ENCODE results near the gene CYP8B1. TPM values are rescaled to one million over a fixed set of nuclear protein-coding genes. Genes with fewer than 3 reads are reported as not detected.

Gene CYP8B1
- polyA plus RNA-seq, 1 donor: 0.09 TPM

DNA sequence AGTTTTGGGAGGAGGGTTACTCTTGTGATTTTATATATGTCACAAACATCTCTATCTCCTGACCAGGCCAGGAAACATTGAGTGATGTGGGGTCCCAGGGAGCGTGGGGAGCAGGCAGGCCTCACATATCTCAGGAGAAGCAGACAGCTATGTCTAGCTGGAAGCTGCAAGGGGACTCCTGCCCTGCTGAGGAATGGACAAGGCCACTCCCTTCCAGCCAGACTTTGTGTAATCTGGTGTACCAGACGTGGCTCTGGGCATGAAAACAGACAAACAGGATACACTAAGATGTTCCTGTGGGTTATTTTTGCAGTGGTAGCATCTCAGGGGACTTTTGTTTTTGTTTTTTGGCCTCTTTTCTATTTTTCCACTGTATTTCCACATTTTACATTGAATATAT lies 23.2 kb downstream of the CYP8B1 start:
- no peak for DNase-seq (ENCODE audit: low read depth)

GRCh38 chr3:42851228-42851834 lies 24.3 kb downstream of the CYP8B1 start:
- no peak for DNase-seq (ENCODE audit: low read depth)

- no peak for DNase-seq (ENCODE audit: low read depth)
Observed at GRCh38 chr3:42850263-42850662, 25.4 kb downstream of the CYP8B1 start.

- no peak for DNase-seq (ENCODE audit: low read depth)
Observed at GRCh38 chr3:42849017-42849416, 26.7 kb downstream of the CYP8B1 start.

DNA sequence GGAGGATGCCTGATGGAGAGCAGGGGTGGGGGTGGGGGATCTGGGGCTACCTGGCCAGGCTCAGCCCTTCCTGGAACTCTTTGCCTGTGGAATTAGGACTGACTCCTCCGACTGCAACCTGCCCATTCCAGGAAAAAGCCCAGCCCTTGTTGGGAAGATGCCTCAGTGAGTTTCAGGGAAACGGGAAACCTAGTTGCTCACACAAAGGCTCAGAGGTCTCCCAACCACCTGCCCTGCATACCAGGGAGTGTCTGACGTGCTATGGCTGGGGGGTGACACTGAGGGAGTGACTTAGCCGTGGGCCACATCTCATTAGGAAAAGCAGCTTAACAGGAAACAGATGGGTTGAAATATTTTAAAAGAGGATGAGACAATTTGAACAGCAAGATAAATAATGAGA lies 27.9 kb downstream of the CYP8B1 start:
- no peak for DNase-seq (ENCODE audit: low read depth)

- no peak for DNase-seq (ENCODE audit: low read depth)
Observed at GRCh38 chr3:42846685-42847522, 28.8 kb downstream of the CYP8B1 start.

- no peak for DNase-seq (ENCODE audit: low read depth)
Observed at GRCh38 chr3:42844815-42845214, 30.9 kb downstream of the CYP8B1 start.

DNA sequence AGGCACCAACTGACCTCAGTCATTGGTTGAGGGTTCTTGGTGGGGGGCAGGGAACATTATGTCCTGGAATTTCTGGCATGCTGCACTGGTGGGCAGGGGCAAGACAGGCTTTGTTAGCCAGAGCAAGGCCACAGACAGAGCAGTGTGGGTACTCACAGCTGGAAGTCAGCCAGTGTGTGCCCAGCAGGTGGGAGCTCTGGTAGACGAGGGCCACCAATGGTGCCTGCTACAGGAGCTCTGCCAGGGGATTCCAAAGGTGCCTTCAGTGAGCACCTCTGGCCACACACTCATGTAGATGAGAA lies 31.3 kb downstream of the CYP8B1 start:
- DNase-seq (ENCODE audit: low read depth): no peak

DNA sequence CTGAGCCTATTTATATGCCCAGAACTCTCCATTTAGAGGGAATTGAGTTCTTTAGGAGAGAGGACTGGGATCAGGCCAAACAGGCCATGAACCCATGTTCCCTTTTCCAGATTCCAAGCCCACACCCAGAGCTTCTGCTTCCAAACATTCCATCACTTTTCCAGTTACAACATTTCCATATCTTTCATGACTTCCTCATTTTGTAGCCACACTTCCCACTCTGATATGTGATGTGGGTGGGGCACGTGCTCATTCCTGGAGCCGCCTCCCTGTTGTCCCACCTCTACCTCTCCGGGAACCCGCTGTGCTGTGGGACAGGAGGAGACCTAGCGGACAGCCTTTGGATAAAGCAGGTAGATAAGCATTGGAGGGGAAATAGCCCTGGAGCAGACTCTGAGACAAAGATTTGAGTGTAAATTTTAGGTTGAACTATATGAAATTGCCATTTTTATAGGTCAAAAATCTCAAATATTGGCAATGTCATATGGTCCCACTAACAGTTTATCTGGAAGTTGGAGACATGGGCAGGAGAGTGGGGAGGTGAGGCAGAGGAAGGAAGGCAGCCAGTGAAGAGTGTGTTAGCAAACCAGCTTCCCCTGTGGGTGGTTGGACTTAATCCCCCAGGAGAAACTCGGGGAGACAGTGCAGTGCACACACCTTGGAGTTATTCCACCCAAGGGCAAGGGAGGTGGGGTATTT lies 31.8 kb downstream of the CYP8B1 start:
- DNase-seq (ENCODE audit: low read depth): no peak

GRCh38 chr3:42841332-42841731 lies 34.3 kb downstream of the CYP8B1 start:
- no peak for DNase-seq (ENCODE audit: low read depth)

DNA sequence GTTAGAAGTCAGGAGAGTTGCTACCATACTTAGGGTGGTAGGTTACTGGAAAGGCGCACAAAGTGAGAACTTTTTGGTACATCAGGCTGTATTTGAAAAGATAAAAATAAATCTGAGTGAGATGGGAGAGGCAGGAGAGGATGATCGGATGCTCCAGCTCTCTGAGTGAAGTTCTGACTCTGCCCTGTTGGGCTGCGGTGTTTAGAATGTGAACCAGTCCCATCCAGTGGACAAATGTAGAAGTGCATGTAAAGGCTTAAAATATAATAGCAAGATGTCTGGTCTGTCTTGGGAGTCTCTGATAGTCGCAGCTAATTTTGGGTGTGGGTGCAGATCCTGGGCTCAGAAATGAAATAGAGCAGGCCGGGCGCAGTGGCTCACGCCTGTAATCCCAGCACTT lies 36.1 kb downstream of the CYP8B1 start:
- no peak for DNase-seq (ENCODE audit: low read depth)

DNA sequence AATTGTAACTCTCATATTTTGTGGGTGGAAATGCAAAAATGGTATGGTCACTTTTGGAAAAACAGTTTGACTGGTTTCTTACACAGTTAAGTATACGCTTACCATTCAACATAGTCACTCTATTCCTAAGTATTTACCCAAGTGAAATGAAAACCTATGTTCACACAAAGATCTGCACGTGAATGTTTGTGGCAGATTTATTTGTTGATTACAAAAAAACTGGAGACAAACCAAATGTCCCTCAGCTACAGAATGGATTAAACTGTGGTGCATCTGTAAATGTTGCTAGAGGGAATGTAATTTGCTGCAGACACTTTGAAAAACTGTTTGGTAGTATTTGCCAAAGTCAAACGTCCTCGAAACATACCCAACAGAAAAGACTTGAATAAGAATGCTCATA lies 37.1 kb downstream of the CYP8B1 start:
- DNase-seq (ENCODE audit: low read depth): no peak

GRCh38 chr3:42836150-42837123 lies 39.2 kb downstream of the CYP8B1 start:
- no peak for DNase-seq (ENCODE audit: low read depth)

- DNase-seq (ENCODE audit: low read depth): no peak
Observed at GRCh38 chr3:42831321-42831713, 44.4 kb downstream of the CYP8B1 start.

DNA sequence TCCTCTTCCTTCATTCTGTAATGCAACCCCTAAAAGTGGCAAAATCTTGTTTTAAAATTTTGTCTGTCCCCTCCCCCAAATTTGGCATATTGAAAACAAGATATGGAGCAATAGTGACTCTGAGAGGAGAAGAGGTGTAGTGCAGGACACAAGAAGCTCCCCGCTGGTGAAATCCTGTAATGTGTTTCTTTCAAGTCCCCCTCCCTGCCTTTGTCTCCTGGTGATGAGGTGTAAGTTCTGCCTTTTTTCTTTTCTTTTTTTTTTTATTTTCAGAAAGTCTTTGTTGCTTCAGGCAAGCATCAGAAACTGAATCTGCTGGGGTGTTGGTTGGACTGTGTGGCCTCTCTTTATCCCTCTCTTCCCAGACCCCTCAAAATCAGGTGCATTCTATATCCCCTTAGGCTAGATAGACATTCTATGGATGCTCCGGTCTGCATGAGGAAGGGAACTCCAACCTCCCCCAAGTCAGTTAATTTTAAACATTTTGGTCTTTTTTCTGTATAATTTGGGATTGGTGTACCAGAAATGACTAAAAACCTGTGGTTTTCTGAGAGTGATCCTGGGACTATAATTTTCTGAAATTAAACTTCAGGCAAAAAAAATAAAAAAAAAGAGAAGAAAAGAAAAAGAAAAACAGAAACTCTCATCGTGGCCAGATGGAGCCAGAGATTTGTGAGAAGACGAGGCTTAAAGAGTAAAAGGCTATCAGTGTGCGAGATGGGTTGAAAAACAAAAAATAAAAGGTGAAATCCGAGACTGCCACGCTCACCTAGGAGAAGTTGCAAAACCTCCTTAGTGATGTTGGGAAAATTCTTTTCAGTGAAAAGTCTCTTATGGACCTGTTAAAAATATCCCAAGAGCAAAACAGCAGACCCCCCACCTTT lies 45.0 kb downstream of the CYP8B1 start:
- DNase-seq (ENCODE audit: low read depth): no peak

DNA sequence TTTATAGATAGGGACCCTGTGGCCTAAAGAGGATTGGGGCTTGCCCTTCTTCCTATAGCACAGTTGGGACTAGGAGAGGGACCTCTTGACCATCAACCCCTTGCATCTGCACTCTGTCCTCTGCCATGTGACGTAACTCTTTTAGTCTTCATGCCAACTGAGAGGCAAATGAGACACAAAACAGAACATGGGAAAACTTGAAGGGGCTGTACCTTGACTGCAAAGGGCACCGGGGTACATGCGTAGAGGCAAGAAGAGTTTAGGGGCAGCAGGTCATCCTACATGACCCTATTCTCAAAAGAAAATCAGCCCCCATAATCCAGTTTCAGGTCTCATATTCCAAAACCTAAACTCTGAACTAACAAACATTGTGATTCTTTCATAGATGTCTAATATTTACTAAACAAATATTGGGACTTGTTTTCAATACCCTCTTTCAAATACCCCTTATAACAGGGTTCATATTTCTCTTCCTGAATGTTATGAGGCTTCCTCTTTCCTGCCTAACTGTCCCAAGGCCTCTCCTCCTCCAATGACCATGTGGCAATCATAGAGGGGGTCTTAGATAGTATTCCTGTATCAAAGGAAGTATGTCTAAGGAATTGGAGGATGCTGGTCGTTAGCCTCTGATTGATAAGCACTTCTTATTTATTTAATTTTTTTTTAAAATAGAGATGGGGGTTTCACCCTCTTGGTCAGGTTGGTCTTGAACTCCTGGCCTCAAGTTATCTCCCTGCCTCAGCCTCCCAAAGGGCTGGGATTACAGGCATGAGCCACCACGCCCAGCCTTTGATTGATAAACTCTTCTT lies 45.8 kb downstream of the CYP8B1 start:
- no peak for DNase-seq (ENCODE audit: low read depth)

GRCh38 chr3:42829083-42829627 lies 46.5 kb downstream of the CYP8B1 start:
- no peak for DNase-seq (ENCODE audit: low read depth)

DNA sequence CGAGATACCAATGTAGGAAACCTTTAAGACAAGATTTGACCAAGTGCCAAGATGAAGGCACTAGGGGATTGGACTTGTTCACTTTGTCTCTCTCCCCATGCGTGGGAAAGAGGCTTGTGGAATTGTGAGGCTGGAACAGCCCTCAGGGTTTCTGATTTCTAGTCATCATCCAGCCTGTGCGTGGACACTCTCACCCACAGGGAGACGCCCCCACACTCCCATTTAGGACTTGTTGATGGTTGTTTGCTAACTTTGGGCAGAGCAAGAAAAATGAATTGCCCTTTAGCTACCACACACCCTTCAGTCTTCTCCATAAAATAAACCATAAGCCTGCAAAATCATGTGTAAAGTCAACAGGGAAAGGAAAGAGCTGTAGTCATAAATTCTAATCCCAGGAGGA lies 48.0 kb downstream of the CYP8B1 start:
- DNase-seq (ENCODE audit: low read depth): no peak

DNA sequence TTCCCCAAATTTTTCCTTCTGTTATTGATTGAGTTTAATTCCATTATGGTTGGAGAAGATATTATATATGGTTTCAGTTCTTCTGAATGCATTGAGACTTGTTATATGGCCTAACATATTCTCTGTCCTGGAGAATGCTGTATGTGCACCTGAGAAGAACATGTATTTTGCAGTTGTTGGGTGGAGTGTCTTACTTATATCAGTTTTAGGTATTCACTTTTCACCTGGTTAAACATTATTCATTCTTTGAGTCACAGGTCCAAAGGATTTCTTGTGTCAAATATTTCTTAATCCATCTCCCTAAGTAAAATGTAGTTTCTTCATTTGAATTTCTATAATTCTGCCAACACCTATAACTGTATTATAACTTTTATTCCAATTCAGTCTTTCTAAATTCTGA lies 48.7 kb downstream of the CYP8B1 start:
- DNase-seq (ENCODE audit: low read depth): no peak

GRCh38 chr3:42826141-42826540 lies 49.5 kb downstream of the CYP8B1 start:
- no peak for DNase-seq (ENCODE audit: low read depth)

All from forelimb muscle (tissue), 1 donor.